HG03139 (cell line): ENCODE results near the gene LIMA1.
"Not testable (repeated sequence)": the region's sequence is repeated elsewhere in the genome, so short reads cannot be mapped to it uniquely, and the experiment has no call there.

Experiments used
- ATAC-seq: cut with Tn5 transposase; IDR thresholded peaks from one replicate; pipeline ENCODE4 v1.9.1; 2021; ENCODE audit not compliant: unreplicated experiment

The LIMA1 gene

DNA sequence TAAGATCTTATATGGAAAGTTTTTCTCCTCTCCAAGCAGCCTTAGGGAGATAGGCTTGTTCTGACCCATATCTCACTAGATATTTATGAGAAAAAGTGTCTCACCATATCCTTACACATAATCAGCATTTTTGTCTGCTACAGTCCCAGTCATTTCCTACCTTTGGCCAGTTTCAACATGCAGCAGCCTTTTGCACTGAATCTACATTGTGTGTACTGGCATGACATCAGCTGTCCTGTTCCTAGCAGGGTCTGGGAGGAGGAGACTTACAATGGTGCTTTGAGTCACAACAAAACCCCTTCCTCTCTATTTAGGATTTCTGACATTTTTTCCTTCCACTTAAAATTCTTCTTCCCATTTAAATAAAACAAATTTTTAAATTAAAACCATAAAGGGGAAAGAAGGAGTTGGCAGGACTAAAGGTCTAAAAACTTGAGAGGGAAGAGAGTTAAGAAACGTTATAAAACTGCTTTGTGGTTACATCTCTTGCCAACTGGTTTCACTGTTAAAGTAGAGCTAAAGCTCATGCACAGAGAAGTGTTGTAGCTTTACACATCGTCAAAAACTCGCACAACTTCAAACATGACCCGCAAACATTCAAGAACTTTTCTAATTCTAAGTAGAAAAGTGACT is 62.8 kb downstream of the LIMA1 start:
- no peak for ATAC-seq

DNA sequence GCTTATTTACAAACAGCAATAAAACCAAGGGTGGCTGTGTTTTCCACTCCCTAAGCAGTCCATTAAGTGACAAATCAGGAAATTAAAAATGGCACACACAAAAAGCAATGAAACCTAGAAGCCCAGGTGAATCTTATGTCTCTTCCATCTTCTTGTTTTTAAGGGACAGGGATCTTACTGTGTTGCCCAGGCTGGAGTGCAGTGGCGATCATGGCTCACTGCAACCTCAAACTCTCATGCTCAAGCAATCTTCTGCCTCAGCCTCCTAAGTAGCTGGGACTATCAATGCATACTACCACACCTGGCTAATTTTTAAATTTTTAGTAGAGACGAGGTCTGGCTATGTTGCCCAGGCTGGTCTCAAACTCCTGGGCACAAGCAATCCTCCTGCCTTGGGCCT is 63.8 kb downstream of the LIMA1 start:
- no peak for ATAC-seq

DNA sequence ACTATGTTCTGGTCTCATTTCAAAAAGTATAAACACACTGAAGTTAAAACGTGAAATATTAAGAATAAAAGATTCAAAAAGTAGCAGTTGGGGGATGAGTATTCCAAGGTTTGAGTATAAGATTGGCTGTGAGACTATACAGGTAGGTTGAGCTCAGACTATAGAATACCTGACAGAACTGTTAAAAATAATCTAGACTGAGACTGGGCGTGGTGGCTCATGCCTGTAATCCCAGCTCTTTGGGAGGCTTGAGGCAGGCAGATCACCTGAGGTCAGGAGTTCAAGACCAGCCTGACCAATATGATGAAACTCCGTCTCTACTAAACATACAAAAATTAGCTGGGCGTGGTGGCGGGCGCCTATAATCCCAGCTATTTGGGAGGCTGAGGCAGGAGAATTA is 64.3 kb downstream of the LIMA1 start:
- not testable (repeated sequence) for ATAC-seq

DNA sequence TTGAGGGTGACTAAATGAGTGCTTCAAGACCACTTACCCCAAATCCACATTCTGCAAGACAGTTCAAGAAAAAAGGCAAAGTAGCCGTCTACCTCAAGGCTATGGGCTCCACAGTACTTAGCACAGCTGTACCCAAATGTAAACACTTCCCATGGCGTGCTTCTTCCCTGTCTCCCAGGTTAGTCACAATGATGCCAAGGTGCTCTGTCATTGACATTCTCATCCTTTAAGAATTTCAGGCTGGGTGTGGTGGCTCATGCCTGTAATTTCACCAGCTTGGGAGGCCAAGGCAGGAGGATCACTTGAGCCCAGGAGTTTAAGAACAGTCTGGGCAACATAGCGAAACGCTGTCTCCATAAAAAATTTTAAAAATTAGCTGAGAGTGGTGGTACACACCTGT is 64.9 kb downstream of the LIMA1 start:
- no peak for ATAC-seq

DNA sequence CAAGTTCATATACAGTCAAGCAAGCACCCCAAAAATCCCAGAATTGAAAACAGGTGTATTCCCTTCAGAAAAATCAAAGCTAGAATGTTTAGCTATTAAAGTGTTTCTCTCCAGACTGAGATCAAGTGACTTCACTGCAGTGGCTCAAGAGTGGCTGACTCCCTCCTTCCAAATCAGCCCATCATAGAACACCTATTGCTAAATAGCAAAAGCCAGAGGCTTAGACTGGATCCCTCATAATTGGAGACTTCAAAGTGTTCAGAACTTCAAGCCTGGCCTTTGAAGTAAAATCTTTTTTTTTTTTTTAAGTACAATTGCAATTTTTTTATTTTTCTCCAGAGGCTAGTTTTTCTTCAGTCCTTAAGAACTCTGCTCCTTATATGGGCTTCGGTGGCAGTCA is 66.1 kb downstream of the LIMA1 start:
- ATAC-seq: no peak

DNA sequence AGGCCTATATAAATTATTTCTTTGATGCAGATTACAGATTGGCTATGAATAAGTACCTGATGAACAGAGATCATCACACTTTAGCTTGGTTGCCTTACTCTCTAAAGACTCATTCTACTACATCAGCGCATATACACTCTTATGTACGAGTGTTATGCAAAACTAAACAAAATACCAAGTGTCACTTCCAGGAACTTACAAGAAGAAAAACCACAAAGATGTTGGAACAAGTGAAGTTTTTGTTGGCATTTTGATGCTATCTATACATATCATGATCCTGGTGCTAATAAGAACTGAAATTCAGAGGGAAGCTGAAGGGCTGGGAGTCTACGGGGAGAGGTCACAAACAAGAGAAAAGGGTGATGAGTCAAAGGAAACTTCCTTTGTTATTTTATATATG is 68.3 kb downstream of the LIMA1 start:
- no peak for ATAC-seq

DNA sequence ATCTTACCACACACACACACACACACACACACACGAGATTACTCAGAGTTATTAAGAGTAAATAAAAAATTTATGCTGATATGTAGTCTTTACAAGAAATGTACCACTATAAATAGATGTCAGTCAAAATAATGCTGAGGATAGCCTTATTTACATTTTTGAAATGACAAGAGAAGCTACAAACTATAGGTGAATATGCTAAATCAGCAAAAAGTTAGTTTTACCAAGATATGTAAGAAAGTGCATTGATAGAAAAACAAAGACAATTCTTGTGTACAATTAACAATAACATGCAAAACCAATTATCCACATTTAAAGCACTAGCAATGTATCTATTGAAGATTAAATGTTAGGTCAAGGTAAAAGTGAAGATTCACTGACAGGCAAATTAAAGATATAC is 69.3 kb downstream of the LIMA1 start:
- no peak for ATAC-seq

DNA sequence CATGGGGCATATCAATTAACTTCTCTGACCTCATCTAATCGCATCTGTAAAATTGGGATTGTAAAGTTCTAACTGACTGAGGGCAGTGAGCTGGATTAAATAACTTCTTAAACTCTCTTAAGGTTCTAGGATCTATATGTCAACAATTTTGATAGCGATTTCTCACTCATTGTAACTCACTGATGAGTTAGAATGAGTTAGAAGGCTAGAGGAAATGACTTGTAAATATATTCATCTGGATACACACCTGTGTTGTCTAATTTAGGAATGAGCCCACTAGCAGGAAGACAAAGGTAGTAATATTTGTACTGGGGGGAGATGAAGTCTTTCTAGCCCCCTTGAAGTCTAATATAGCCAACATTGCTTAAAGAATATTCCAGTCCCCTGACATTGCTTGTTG is 69.9 kb downstream of the LIMA1 start:
- ATAC-seq: no peak

DNA sequence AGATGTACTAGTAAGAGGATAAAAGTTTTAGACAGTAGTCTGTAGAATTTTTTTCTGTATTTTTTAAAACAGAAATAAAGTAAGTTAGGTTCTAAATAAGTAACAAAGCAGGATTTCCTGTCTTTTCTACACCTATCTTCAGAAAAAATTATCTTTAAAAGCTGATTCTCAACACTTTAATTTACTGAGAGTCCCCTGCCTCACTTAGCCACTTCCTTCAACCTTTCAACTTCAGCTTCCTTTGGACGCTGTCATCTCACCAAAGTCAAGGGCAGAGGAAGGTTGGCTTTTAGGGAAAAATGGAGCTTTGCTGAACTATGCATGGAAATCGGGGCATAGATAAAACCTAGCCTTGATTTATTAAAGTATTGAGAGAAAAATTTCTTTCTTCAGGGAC is 71.3 kb downstream of the LIMA1 start:
- ATAC-seq: no peak

DNA sequence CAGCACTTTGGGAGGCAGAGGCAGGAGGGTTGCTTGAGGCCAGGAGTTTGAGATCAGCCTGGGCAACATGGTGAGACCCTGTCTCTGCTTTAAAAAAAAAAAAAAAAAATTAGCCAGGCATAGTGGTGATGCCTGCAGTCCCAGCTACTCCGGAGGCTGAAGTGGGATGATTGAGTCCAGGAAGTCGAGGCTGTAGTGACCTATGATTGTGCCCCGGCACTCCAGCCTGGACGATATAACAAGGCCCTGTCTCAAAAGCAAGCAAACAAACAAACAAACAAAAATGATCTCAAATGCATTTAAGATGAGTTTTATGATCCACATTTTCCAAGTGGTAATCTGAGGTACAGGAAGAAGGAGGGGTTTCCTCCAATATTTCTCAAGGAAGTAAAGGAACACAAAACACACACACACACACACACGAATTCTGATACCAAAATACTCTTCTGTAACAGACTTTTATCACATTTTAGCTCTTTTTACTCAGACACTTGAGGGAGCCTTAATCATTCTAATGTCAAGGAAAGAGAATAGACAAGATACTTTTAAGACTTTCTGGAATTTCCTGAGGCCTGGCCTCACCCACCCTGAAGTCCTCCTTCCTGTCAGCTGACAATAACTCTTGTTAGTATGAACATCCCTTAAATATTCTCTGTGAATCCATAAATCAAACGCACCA is 71.8 kb downstream of the LIMA1 start:
- no peak for ATAC-seq

DNA sequence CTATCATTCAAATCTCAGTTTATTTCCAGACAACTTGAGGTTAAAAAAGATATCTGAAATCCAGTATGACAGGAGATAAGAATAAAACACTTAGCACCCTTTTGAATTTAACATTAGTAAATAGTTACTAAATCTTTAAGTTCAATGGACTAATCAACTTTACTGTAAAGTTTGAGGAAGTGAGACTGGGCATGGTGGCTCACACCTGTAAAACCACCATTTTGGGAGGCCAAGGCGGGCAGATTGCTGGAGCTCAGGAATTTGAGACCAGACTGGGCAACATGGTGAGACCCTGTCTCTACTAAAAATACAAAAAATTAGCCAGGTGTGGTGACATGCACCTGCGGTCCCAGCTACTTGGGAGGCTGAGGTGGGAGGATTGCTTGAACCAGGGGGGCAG is 75.9 kb downstream of the LIMA1 start:
- no peak for ATAC-seq

DNA sequence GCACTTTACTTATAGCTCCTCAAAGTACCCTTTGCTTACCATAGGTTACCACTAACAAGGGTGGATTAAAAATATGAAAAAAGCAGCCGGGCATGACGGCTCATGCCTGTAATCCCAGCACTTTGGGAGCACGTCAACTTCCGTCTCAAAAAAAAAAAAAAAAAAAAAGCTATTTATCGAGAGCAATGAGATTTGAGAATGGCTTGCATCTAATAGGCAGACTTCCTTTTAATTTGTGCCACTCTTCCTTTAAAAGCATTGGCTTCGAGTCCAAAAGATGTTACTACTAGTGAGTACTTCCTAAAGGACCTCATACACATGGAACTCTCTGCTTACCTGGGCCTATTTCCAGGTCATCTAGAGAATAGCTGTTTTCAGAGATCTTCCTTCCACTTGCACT is 77.7 kb downstream of the LIMA1 start:
- ATAC-seq: no peak

DNA sequence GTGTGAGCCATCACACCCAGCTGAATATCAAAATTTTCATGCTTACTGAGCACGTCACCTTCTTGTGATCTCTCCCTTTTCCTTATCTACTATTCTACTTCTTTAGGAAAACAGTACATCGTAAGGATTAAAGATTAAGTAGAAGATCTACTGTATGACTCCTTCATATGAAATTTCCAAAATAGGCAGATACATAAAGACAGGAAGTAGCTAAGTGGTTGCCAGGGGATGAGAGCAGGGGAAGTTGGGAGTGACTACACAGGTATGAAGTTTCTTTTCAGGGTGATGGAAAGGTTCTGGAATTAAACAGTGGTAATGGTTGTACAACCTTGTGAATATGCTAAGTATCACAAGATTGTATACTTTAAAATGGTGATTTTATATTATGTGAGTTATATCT is 79.6 kb downstream of the LIMA1 start:
- ATAC-seq: no peak

DNA sequence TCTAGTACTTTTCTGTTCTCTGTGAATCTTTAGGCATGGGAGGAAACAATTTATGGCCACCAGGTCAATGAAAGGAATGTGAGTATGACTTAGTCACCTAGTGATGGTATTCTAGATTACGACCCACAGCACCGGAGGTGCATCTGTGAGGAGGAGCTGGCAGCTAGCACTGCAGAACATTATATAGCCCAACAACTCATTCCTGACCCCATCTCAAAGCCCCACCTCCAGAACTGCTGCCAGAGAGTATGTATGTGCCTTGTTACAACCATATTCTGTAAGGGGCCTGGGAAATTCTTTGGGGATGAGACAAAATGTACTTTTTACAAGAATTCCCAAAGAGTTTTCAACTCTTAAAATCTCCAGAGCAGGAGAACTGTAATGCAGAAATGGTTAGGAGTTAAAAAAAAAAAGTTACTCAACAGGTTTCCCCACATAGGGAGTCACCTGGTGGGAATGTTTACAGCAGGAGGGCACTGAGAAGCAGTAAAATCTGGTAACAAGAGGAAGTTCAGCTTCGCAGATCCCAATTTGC is 81.3 kb downstream of the LIMA1 start:
- no peak for ATAC-seq

DNA sequence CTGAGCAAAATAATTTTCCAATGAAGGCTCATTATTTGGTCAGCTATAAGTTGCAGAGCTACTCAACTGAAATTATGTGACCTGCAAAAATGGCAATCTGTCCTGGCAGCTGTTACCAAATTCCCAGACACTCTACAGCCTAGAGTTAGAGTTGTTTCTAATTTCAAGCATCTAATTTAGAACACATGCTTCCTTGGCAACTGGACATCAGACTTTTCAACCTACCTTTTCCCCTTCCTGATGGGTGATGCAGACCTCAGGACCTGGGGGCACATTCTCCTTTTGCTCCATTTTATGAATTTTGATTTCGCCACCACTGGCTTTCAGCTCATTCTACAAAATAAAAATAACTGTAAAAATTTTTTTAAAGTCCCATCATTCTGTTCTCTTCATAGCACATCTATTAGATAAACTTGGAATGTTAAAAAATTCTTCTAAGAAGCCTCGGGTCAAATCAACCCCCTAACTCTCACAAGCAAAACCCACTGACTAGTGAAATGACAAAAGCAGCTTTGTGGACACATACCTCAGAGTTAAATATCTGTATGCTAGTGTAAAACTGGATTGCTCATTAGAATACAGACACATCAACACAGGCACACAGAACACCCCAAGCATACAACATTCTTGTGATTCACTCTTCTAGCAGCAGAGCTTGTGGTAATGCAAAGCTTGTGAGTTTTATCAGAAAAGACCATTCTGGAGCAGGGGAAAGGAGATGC is 82.6 kb downstream of the LIMA1 start:
- no peak for ATAC-seq

DNA sequence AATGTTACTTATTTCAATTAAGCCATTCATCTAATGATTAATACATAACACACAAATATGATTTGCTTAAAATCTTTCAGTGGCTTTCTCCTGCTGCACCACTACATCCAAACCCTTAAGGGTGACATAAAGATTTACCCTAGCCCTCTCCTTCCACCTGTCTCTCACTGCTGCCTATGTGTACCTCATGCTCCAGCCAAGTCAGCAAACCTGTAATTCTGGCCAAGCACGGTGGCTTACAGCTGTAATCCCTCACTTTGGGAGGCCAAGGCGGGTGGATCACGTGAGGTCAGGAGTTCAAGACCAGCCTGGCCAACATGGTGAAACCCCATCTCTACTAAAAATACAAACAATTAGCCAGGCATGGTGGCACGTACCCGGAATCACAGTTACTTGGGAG is 84.5 kb downstream of the LIMA1 start:
- ATAC-seq: no peak

DNA sequence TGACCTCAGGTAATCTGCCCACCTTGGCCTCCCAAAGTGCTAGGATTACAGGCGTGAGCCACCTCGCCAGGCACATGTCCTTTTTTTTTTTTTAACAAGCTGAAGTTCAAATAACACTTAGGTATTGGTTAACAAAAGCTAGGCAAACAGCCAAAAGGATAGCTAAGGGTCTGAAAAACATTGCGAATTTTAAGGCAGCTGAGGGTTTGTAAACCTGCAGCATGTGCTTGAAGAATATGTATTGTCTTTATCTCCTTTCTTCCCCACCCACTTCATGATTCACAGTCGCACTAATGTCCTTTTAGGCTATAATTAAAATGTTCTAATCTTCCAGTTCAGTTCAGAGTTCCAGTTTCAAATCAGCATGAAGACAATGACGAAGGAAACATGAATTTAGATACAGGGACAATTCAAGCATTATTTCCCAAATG is 86.0 kb downstream of the LIMA1 start:
- ATAC-seq: no peak

DNA sequence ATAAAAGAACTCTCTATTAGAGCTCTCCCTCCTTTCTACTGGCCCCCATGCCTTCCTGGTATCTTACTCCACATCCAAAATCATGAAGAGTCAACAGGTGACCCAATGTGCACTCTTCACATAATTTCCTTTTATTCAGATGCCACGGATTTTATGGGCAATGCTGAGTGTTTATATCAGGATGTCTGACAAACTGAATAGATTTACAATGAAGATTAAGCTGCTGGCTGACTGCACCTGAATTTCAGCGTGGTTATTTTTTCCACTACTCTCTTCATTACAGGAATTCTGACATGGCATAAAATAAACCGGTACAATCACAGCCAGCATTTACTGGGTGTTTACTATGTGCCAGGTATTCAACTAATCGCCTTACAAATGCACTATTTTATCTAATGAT is 86.8 kb downstream of the LIMA1 start:
- no peak for ATAC-seq

DNA sequence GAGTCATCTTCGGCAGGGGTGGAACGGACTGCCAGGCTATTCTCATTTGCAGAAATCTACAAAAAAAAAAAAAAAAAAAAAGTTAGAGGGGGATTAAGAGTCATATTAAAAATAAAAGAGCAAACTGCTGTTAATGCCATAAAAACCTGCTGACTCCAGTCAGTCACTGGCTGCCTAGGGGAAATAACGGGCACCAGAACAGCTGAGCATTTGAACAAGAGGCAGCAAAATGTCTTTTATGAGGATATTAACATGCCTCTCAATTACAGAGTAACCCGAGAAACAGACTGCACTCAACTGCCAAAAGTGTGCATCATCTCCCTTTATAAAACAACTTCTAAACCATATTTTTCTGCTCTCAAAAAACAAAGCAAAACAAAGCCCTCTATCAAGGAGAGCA is 87.5 kb downstream of the LIMA1 start:
- no peak for ATAC-seq

DNA sequence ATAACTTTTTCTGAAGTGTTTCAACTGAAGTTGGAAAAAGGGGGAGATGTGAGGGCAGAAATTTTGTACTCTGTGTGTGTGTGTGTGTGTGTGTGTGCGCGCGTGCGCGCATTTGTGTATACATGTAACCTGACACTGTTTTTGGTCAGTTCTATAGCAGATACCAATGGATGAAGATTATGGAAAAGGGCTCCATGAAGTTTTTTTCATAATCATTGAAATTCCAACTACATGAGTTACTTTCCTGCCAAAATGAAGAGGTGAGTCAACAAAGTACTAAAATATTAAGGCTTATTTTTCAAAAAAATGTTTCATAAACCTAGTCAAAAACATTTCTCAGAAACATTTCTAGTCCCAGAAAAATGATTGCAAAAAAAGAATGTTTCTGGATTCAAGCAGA is 90.4 kb downstream of the LIMA1 start:
- ATAC-seq: no peak

DNA sequence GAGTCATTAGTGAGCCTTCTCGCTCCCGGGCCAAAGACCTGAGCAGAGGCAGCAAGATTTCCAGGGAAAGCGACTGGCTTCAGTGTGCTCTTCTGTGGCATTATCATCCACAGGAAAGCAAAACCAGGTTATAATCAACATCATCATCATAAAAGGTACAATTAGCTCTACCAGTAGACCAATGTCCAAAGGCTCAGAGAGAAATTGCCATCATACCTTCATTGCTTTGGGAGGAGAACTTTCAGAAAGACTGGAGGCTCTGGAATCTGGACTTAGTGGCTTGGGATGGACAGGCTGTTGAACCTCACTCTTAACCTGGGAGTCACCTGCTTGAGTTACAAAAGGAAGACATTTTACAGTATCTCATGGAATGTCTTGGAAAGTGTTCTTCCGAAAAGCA is 91.1 kb downstream of the LIMA1 start:
- no peak for ATAC-seq

DNA sequence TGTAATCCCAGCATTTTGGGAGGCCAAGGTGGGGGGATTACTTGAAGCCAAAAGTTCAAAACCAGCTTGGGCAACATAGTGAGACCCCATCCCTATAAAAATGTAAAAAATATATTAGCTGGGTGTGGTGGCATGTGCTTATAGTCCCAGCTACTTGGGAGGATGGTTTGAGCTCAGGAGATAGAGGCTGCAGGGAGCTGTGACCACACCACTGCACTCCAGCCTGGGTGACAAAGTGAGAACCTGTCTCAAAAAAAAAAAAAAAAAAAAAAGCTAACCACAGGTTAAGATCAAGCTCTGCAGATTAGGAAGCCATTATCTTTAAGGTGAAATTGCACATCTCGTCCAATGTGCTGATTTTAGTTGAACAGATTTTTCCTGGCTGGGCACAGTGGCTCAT is 92.5 kb downstream of the LIMA1 start:
- no peak for ATAC-seq
